GM18507 (cell line): Measurements from ENCODE around the gene SLC66A3.
A peak's percentile ranks its signal among the peaks of the same experiment; 100 is the strongest.

Experiments used
- DNase-seq: peaks from one replicate; pipeline ENCODE4 v3.0.0; 2011; ENCODE audit warnings: low read depth; ENCODE audit not compliant: insufficient read length; ENCODE audit errors: extremely low spot score
- FAIRE-seq: peaks from 2 replicates; lab custom pipeline; 2011; peaks lifted over from hg19 to GRCh38; lab: Jason Lieb, UNC

The SLC66A3 gene

DNA sequence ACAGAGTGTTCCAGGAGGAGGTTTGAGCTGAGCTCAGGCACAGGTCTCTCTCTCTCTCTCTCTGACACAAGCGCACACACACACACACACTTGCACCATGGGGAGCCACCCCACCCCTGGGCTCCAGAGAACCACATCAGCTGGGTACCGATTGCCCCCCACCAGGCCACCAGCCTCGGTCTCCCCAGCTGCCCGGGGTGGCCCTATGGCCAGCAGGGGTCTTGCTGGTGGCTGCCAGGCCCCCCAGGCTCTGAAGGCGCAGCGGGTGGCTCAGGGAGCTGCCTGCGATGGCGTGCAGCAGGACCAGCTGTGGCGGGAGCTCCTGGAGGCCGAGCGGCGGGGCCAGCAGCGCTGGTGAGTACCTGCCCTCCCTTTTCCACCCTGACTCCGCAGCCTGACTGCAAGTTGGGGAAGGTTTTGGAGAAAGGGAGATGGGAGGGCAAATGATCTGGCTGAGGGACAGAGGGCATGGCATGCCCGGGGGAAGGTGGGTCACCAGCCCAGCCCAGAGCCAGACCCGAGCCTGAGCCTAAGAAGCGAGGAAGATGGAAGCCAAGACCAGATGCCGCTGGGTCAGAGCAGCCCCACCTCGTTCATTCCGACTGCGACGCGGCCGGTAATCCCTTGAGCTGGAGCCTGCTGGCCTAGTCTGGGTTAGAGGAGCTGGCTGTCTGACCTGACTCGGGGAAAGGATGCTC lies 21.9 kb upstream of the SLC66A3 start:
- FAIRE-seq (no peak), DNase-seq (no peak)

DNA sequence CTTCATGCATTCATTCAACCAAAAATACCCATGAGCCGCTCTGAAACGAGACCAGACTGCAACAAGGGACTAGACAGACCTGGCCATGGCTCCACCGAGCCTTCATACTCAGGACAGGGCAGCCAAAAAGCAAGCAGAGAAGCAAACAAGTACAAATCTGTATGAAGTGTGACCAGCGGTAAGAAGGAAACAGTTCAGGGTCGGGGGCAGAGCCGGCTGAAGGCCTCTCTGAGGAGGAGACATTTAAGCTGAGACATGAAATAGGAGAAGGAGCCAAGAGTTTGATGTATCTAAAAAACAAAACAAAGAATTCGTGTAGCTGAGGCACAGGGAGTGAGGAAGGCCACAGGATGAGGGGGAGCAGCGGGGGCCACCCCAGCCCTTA lies 21.3 kb upstream of the SLC66A3 start:
- FAIRE-seq: no peak
- no peak for DNase-seq

DNA sequence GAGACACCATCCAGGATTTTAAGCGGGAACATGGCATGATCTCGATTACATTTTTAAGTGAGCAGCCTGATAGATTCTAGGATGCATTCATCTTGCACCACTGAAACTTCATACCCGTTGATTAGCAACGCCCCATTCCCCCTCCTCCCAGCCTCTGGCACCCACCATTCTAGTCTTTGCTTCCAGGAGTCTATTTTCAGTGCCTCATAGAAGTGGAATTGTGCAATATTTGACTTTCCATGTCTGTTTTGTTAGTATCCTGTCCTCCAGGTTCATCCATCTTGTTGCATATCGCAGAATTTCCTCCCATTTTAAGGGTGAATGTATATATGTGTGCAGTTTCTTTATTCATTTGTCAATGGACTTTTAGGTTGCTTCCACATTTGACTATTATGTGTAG lies 20.9 kb upstream of the SLC66A3 start:
- DNase-seq (no peak), FAIRE-seq (no peak)

DNA sequence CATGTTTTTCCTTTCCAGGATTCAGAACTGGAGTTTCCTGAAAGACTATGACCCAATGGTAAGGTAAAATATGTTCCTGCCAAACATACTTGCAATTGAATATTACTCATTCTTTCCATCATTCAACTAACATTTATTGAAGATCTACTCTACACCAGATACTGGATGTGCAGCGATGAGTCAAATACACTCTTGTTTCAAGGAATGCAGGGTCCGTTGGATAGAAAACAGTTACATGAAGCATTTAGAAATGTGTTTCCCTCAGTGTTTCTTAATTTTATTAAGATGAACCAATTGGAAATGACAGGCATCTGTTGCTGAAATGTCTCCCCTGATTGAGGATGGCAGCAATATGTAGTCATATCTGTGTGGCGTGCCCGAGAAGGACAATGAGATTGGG lies 14.8 kb upstream of the SLC66A3 start:
- no peak for FAIRE-seq
- DNase-seq: no peak

DNA sequence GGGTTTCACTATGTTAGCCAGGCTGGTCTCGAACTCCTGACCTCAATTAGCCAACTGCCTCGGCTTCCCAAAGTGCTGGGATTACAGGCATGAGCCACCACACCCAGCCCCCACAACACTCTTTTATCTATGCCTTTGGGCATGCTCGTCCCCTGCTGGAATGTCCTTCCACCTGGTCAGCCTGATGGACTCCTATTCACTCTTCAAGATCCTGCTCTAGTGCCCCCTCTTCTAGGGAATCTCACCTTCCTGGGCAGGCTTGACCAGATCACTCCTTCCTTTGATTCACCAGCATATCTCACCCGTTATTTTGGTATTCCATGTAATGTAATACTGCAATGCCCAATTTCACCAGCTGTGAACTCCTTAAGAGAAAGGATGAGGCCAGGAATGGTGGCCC lies 13.9 kb upstream of the SLC66A3 start:
- FAIRE-seq: no peak
- no peak for DNase-seq

DNA sequence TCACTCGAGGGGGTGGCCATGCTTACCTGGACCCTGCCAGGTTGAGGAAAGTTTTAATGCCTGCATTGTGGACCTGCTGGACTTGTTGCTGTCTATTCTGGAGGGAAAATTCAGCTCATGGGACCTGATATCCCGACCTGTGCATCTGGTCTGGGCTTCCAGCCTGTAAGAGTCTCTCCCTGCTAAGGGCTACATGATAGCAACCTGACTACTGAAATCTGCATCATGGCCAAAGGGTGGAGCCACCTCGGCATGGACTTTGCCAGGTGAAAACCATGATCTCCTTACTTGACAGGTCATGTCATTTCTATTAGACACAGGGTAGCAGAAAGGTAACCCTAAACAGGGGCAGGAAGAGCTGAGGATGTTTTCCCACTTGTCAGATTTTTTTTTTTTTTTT lies 12.9 kb upstream of the SLC66A3 start:
- FAIRE-seq: no peak
- DNase-seq: no peak

DNA sequence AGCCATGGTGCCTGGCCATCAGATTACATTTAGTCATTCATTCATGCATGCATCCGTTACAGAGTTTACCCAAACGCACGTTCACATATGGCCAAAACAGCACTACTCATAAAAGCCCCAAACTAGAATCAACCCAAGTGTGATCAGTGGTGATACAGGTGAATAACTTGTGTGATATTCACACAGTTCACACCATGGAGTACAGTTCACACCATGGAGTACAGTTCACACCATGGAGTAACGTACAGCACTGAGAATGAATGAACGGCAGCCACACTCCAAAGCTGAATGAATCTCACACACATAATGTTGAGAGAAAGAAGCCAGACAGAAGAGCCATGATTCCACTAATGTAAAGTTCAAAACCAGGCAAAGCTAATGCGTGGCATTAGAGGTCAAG lies 12.3 kb upstream of the SLC66A3 start:
- DNase-seq (no peak), FAIRE-seq (no peak)

DNA sequence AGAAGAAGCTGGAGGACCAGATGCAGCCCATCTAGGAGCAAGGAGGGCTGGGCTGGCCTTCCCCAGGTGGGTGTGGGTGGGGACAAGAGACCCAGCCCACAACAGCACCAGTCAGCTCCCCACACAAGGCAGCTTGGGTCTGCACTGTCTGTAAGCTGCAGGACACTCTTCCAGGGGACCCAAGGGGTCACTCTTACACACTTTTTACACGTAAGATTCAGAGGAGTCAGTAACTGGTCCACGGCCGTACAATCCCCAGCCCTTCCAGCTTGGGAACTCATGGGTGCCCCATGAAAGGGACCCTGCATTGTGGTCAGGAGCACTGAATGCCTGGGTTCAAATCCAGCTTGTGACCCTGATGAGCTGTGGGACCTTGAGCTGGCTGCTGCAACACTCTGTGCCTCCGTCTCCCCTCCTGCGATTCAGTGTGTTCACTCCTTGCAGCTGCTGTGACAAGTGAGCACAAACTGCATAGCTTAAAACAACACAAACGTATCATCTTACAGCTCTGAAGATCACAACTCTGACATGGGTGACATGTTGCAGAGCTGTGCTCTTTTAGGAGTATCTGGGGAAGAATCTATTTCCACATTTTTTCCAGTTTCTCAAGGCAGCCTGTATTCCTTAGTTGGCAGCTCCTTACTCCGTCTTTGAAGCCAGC lies 11.1 kb upstream of the SLC66A3 start:
- no peak for FAIRE-seq
- no peak for DNase-seq

DNA sequence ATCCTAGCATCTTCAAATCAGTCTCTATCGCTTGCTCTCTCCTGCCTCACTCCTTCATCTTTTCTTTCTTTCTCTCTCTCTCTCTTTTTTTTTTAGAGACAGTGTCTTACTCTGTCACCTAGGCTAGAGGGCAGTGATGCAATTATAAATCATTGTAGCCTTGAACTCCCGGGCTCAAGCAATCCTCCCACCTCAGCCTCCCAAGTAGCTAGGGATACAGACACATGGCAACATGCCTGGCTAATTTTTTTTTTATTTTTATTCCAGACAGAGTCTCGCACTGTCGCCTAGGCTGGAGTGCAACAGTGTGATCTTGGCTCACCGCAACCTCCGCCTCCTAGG lies 10.6 kb upstream of the SLC66A3 start:
- FAIRE-seq: no peak
- DNase-seq: no peak

DNA sequence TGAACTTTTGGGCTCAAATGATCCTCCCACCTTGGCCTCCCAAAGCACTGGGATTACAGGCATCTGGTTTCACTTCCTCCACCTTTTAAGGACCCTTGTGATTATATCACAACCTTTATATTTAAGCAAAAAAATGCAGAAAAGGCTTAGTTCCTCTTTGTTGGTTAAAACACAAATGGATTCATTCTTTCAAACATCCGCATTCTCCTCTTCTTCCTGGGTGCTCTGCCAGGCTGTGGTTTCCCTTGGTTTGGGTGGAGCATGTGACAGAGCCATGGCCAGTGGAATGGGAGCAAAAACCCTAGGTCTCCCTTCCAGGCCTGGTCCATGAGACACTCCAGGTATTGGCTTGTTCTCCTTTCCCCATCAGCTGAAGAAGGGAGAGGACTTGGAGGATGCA lies 9.9 kb upstream of the SLC66A3 start:
- DNase-seq (no peak), FAIRE-seq (no peak)

DNA sequence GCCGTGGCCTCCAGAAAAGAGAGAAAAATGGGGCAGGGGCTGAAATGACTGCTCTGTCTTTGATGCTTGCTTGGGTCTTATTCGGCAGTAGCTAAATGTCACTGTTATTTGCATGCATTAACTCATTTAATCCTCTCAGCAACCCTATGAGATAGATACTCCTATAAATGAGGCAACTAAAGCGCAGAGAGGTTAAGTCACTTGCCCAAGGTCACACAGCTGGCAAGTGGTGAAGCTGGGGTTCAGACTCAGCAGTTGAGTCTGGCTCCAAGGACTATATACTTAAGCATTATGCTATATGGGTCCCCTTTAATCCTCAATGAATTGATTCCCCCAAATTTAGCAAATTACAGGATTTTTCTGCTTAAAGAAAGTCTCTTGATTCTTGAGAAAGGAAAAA lies 9.2 kb upstream of the SLC66A3 start:
- FAIRE-seq: no peak
- DNase-seq: no peak

DNA sequence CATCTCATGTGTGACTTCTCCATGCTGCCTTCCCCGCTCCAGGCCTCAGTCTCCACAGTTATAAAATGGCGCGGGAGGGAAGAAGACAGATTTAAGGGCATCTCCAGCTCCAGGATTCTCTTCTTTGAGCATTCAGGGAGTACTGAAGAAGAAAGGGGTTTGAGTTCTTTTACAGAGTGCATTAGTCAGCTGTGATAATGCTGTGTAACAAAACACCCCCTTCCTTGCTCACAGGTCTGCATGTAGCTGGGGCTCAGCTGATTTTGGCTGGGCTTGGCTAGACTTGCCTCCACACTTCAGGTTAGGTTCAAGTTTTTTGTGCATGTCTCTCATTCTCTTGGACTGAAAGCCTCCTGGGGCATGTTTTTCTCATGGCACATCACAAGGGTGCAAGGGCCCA lies 8.0 kb upstream of the SLC66A3 start:
- no peak for FAIRE-seq
- DNase-seq: no peak

DNA sequence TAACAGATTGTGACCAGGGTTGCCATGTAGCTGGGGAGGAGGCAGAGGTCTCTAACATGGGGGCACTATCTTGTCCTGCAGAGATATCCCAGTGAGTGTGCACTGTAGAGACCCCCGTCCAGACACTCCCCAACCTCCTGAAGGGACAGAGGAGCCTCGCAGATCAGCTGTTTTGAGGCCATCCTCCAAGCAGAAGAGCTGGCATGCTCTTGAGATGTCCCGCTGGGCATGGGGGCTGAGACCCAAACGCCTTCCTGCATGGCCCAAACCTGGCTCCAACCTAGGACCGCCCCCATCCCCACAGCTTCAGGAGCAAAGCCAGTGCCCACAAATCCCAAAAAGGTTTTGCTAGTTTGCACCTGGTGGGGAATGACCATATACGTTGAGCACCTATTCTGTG lies 2.7 kb upstream of the SLC66A3 start:
- FAIRE-seq: no peak

DNA sequence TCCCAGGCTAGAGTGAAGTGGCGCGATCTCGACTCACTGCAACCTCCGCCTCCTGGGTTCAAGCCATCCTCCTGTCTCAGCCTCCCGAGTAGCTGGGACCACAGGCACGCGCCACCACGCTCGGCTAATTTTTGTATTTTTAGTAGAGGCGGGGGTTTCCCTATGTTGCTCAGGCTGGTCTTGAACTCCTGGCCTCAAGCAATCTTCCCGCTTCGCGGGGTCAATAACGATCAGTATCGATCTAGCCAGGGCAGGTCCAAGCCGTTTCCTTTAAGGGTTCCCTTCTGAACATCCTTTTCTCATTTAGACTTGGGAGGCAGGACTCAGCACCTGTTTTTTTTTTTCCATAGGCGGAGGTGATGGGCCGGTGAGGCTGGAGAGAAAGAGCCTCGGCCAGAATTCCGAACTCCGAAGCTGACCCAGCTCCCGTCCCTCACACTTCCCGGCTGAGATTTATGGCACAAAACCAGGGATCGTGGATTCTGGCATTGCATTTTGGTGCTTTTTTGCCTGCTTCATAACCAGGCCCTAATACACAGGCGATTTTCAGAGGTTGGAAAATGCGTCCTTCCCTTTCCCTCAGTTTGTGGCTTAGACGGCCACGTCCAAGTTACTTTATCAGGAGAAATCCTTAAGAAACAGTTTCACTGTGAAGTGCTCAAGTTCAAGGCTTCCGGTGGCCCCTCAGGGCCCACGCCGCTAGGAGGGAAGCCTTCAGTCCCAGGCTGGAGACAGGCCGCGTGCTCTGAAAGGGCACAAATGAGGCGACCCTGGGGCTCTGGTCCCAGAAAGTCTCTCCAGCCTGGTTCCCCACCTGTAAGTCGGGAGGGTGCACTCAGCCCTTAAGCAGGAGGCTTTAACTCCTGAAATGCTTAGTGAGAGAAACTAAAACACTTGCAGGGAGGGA lies 998 bp upstream of the SLC66A3 start:
- FAIRE-seq (no peak), DNase-seq (no peak)

More for the DNA sequence above, 2.7 kb upstream of the SLC66A3 start:
- no peak for DNase-seq

DNA sequence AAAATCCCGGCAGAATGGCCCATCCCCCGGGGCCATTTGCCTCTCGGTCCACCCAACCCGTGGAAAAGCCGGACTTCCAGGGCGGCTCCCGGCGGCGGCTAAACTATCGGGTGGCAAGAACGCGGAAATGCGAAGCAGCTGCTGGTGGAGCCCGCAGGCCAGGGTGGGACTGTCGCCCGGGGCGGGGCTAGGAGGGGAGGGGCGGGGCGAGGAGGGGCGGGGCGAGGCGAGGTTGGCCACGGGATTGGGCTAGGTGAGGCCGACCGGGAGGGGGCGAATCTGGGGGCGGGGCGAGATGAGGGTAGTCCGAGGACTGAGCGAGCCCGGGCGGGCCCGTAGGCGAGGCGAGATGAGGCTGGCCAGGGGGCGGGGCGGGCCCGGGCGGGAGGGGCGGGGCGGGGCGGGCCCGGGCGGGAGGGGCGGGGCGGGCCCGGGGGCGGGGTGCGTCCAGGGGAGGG lies 315 bp upstream of the SLC66A3 start:
- FAIRE-seq: peak; percentile 74
- peak; percentile 100 for DNase-seq

DNA sequence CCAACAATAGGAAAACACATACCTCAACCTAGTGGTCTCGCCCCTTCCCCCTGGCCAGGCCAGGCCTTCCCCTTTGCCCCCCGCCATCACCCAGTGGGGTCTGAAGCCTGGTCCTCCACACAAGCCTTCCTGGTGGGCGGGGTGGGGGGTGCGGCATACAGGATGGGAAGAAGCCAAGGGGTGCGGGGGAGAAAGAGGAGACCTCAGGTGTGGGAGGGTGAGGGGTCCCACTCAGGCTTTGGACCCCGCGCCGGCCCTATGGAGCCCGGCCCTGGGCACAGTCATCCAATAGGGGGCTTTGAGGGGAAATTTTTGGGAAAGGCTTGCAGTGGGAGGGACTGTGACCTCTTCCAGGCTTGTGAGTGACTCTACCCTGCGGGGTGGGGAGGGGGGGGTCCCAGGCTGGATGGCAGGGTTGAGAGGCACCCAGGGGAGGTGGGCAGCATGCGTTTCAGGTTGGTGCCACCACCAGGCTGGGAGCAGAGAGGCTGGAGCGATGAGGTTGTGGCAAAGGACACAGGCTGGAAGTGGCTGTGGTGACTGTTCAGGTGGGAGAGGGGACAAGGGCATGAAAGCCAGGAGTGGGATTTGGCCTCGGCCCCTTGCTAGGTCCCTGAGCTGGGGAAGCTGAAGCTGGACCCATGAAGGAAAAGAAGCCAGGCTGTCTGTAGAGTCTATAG lies 1.3 kb downstream of the SLC66A3 start:
- DNase-seq: no peak
- no peak for FAIRE-seq

DNA sequence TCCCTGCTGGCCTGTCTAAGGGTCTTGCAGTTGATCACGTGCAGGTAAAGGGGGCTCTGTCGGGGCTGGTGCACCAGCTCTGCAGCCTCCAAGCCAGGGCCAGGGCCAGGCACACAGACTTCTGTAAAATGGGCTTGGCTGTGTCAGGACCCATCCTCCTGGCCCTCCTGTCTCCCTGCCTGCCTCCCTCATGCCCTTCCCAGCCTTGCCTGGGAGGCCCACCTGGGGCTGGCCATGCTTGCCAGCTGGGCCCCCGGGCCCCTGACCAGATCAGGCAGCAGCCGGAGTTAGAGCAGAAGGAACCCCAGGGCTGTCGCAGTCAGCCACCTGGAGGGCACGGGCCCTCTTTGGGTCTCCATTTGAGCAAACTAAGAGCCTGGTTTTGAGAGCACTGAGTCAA lies 2.0 kb downstream of the SLC66A3 start:
- FAIRE-seq (no peak), DNase-seq (no peak)

DNA sequence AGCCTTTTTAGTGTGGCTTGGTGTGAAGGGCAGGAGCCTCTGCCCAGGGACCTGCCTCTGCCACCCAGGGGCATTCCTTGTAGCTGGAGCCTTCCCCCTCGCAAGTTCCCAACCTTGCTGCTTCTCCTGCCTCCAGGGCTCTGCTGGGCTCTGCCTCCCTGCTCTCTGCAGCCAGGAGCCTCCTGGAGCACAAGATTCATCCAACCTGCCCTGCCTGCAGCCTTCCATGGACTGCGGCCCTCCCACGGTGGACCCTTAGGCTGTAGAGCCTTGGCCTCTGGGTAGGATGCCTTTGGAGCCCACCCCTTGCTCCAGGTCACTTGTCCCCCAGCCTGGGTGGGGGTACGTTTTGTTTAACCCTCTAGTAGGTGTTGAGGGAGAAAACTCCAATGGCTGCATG lies 2.5 kb downstream of the SLC66A3 start:
- DNase-seq (no peak), FAIRE-seq (no peak)

DNA sequence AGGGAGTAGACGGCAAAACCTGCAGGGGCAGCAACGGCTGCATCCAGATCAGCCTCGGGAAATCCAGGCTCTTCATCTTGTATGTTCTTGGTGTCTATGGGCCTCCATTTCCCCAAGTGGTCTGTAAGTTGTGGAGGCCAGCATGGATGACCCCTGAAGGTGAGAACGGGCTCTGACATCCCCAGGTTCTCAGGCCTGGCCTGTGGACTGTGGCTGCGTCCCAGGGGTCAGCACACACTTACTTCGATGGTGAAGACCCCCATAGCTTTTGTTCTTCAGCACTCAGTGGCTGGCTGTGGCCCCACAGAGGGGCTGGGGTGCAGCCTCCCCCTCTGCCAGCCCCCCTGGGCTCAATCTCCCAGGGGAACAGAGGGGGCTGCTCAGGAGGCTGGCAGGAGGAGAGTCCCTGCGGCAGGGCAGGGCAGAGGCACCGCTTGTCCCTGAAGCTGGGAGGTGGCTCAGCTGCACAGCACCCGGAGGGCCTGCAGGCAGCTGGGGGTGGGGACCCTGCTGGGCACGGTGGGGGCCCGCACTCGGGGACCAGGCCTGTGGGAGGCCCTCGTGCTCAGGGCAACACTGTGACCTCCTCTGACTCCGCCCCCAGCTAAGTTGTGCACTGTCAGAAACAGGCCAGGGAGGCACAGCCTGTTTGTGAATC lies 3.8 kb downstream of the SLC66A3 start:
- no peak for DNase-seq
- FAIRE-seq: no peak
